HepG2 (cell line): ENCODE measurements around the gene PPP1CB. TPM values are rescaled to one million over a fixed set of nuclear protein-coding genes. Genes with fewer than 3 reads are reported as not detected.

Source experiments
- ATRX ChIP-seq: sonication (generic); formaldehyde crosslinking; IDR thresholded peaks from 2 replicates; pipeline ENCODE4 v1.4.0; 2020; ENCODE audit warnings: missing genetic modification reagents, borderline replicate concordance
- EP300 ChIP-seq, 3 experiments: sonication (generic) in 1 of 3; formaldehyde crosslinking in 1 of 3; IDR thresholded peaks; 2 replicates each; pipeline versions ENCODE4 v1.5.1 to v1.6.1; 2011 to 2020; ENCODE audit warnings: low read depth in 2 of 3, low read length in 2 of 3, borderline replicate concordance in 1 of 3, improper control_type of control experiment in 1 of 3, mild to moderate bottlenecking in 1 of 3, missing genetic modification reagents in 1 of 3, moderate library complexity in 1 of 3
- FOXA1 ChIP-seq, 2 experiments: fragments of 450-650 bp in 1 of 2; sonication (generic) in 1 of 2; formaldehyde crosslinking in 1 of 2; IDR thresholded peaks; 2 replicates each; pipeline versions ENCODE4 v1.4.0 to v1.6.1; 2016 to 2020; ENCODE audit warnings: missing genetic modification reagents in 1 of 2
- JUNB ChIP-seq: sonication (generic); formaldehyde crosslinking; IDR thresholded peaks from 2 replicates; pipeline ENCODE4 v1.8.0; 2022; ENCODE audit warnings: missing genetic modification reagents, mild to moderate bottlenecking, borderline replicate concordance
- NCOA1 ChIP-seq: sonication (generic); formaldehyde crosslinking; IDR thresholded peaks from 2 replicates; pipeline ENCODE4 v1.9.0; 2021; ENCODE audit warnings: missing genetic modification reagents
- SALL1 ChIP-seq: sonication (generic); formaldehyde crosslinking; IDR thresholded peaks from 2 replicates; pipeline ENCODE4 v1.8.0; 2022; ENCODE audit warnings: mild to moderate bottlenecking, missing genetic modification reagents
- U2AF2 ChIP-seq: fragments of 200-400 bp; formaldehyde crosslinking; IDR thresholded peaks from 2 replicates; pipeline ENCODE4 v1.6.1; 2017; ENCODE audit warnings: low read depth, mild to moderate bottlenecking, low read length
- ZNF224 ChIP-seq: sonication (generic); formaldehyde crosslinking; IDR thresholded peaks from 2 replicates; pipeline ENCODE4 v1.5.0; 2020; ENCODE audit warnings: mild to moderate bottlenecking, missing genetic modification reagents
- ZNF720 ChIP-seq: sonication (generic); formaldehyde crosslinking; IDR thresholded peaks from 2 replicates; pipeline ENCODE4 v1.4.0; 2020; ENCODE audit warnings: missing genetic modification reagents
- ZNF839 ChIP-seq: sonication (generic); formaldehyde crosslinking; IDR thresholded peaks from 2 replicates; pipeline ENCODE4 v1.4.0; 2020; ENCODE audit warnings: missing genetic modification reagents, mild to moderate bottlenecking, borderline replicate concordance
- ZSCAN12 ChIP-seq: sonication (generic); formaldehyde crosslinking; IDR thresholded peaks from 2 replicates; pipeline ENCODE4 v1.9.0; 2021; ENCODE audit warnings: mild to moderate bottlenecking, missing genetic modification reagents
- polyA plus RNA-seq, 8 experiments: library from polyadenylated mRNA; depleted of rRNA in 3 of 8; stranded (reverse) in 7 of 8; unstranded in 1 of 8; fragments of >200 nt; fragmentation: Illumina TruSeq in 4 of 8; extraction: Trizol in 4 of 8; gene quantifications; 2 replicates each; pipeline versions ENCODE4 v1.2.1 to v1.2.3, GENCODE V29; 2011 to 2016; ENCODE audit warnings: low read depth in 4 of 8, missing spikeins in 1 of 8, mixed read lengths in 1 of 8; ENCODE audit not compliant: insufficient read depth in 1 of 8
- total RNA-seq, 5 experiments: library from RNA; depleted of rRNA; stranded (reverse); fragments of >200 nt; fragmentation: Illumina TruSeq; extraction: Trizol; gene quantifications; 2 replicates each; pipeline ENCODE4 v1.2.3, GENCODE V29; 2016; ENCODE audit warnings: low read depth in 1 of 5
- TF ChIP-seq, protein P1 (sequence below): sonication (generic); formaldehyde crosslinking; IDR thresholded peaks from 2 replicates; pipeline ENCODE4 v1.8.1; 2023; ENCODE audit warnings: mild to moderate bottlenecking, missing genetic modification reagents, borderline replicate concordance
- TF ChIP-seq, protein P2 (sequence below): sonication (generic); formaldehyde crosslinking; IDR thresholded peaks from 2 replicates; pipeline ENCODE4 v1.4.0; 2020; ENCODE audit warnings: missing genetic modification reagents
- TF ChIP-seq, protein P3 (sequence below): sonication (generic); formaldehyde crosslinking; IDR thresholded peaks from 2 replicates; pipeline ENCODE4 v1.4.0; 2020; ENCODE audit warnings: low read depth, mild to moderate bottlenecking, missing genetic modification reagents
- TF ChIP-seq, protein P4 (sequence below): sonication (generic); formaldehyde crosslinking; IDR thresholded peaks from 2 replicates; pipeline ENCODE4 v1.5.0; 2020; ENCODE audit warnings: missing genetic modification reagents, mild to moderate bottlenecking, borderline replicate concordance
- TF ChIP-seq, protein P5 (sequence below): sonication (generic); formaldehyde crosslinking; IDR thresholded peaks from 2 replicates; pipeline ENCODE4 v1.4.0; 2020; ENCODE audit warnings: mild to moderate bottlenecking, missing genetic modification reagents
- TF ChIP-seq, protein P6 (sequence below): sonication (generic); formaldehyde crosslinking; IDR thresholded peaks from 2 replicates; pipeline ENCODE4 v1.8.0; 2022; ENCODE audit warnings: missing genetic modification reagents, mild to moderate bottlenecking, moderate library complexity, borderline replicate concordance

Gene PPP1CB
- total and polyA plus RNA-seq, 2 of the 13 experiments (the other 11 are each of a cell fraction or from before 2014, with no cell fraction given) = 46.9 to 109 TPM

DNA sequence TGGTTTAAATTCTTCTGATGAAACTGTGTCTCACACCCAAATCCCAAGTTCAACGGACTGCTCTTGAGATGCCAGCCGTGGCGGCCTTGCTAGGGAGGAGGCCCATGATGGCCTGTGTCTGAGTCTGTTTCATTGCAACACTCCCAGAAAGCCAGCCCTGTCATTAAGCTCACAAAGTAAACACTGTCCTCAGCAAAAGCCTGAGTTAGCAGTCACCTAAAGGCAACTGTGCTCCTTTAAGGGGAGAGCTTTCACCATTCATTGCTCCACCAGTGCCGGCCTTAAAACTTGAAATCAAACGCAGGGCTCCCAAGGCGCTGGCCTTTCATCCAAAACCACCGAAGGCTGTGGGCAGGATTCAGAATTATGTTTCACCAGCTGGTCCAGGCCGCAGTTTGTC, 42.5 kb upstream of the PPP1CB start (continued):
- TF ChIP-seq ZNF224 = no peak
- TF ChIP-seq, protein P1, sequence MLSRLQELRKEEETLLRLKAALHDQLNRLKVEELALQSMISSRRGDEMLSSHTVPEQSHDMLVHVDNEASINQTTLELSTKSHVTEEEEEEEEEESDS (CRISPR knock-in tag) = no peak
- no peak for TF ChIP-seq ZNF720
- TF ChIP-seq JUNB = no peak
- TF ChIP-seq, protein P2, sequence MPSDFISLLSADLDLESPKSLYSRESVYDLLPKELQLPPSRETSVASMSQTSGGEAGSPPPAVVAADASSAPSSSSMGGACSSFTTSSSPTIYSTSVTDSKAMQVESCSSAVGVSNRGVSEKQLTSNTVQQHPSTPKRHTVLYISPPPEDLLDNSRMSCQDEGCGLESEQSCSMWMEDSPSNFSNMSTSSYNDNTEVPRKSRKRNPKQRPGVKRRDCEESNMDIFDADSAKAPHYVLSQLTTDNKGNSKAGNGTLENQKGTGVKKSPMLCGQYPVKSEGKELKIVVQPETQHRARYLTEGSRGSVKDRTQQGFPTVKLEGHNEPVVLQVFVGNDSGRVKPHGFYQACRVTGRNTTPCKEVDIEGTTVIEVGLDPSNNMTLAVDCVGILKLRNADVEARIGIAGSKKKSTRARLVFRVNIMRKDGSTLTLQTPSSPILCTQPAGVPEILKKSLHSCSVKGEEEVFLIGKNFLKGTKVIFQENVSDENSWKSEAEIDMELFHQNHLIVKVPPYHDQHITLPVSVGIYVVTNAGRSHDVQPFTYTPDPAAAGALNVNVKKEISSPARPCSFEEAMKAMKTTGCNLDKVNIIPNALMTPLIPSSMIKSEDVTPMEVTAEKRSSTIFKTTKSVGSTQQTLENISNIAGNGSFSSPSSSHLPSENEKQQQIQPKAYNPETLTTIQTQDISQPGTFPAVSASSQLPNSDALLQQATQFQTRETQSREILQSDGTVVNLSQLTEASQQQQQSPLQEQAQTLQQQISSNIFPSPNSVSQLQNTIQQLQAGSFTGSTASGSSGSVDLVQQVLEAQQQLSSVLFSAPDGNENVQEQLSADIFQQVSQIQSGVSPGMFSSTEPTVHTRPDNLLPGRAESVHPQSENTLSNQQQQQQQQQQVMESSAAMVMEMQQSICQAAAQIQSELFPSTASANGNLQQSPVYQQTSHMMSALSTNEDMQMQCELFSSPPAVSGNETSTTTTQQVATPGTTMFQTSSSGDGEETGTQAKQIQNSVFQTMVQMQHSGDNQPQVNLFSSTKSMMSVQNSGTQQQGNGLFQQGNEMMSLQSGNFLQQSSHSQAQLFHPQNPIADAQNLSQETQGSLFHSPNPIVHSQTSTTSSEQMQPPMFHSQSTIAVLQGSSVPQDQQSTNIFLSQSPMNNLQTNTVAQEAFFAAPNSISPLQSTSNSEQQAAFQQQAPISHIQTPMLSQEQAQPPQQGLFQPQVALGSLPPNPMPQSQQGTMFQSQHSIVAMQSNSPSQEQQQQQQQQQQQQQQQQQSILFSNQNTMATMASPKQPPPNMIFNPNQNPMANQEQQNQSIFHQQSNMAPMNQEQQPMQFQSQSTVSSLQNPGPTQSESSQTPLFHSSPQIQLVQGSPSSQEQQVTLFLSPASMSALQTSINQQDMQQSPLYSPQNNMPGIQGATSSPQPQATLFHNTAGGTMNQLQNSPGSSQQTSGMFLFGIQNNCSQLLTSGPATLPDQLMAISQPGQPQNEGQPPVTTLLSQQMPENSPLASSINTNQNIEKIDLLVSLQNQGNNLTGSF = no peak
- TF ChIP-seq, protein P3, sequence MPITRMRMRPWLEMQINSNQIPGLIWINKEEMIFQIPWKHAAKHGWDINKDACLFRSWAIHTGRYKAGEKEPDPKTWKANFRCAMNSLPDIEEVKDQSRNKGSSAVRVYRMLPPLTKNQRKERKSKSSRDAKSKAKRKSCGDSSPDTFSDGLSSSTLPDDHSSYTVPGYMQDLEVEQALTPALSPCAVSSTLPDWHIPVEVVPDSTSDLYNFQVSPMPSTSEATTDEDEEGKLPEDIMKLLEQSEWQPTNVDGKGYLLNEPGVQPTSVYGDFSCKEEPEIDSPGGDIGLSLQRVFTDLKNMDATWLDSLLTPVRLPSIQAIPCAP (CRISPR knock-in tag) = no peak
- TF ChIP-seq EP300 (IDR thresholded peaks at IDR 0.05; ENCODE audit: low read depth in 2 of 2, low read length in 2 of 2) = no peak
- TF ChIP-seq EP300 (CRISPR knock-in tag; IDR thresholded peaks at IDR 0.05; ENCODE audit: borderline replicate concordance) = no peak
- no peak for TF ChIP-seq ZSCAN12 (CRISPR knock-in tag)
- TF ChIP-seq, protein P4, sequence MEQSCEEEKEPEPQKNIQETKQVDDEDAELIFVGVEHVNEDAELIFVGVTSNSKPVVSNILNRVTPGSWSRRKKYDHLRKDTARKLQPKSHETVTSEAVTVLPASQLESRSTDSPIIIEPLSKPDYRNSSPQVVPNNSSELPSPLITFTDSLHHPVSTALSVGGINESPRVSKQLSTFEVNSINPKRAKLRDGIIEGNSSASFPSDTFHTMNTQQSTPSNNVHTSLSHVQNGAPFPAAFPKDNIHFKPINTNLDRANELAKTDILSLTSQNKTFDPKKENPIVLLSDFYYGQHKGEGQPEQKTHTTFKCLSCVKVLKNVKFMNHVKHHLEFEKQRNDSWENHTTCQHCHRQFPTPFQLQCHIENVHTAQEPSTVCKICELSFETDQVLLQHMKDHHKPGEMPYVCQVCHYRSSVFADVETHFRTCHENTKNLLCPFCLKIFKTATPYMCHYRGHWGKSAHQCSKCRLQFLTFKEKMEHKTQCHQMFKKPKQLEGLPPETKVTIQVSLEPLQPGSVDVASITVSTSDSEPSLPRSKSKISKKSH (CRISPR knock-in tag) = no peak
- no peak for TF ChIP-seq ATRX (CRISPR knock-in tag)
- TF ChIP-seq ZNF839 (CRISPR knock-in tag) = no peak
- TF ChIP-seq, protein P5, sequence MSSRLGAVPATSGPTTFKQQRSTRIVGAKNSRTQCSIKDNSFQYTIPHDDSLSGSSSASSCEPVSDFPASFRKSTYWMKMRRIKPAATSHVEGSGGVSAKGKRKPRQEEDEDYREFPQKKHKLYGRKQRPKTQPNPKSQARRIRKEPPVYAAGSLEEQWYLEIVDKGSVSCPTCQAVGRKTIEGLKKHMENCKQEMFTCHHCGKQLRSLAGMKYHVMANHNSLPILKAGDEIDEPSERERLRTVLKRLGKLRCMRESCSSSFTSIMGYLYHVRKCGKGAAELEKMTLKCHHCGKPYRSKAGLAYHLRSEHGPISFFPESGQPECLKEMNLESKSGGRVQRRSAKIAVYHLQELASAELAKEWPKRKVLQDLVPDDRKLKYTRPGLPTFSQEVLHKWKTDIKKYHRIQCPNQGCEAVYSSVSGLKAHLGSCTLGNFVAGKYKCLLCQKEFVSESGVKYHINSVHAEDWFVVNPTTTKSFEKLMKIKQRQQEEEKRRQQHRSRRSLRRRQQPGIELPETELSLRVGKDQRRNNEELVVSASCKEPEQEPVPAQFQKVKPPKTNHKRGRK (CRISPR knock-in tag) = no peak
- no peak for TF ChIP-seq FOXA1 (IDR thresholded peaks at IDR 0.05)
- peak; percentile 94 for TF ChIP-seq FOXA1 (CRISPR knock-in tag; IDR thresholded peaks at IDR 0.05)
- TF ChIP-seq U2AF2 = no peak
- TF ChIP-seq, protein P6, sequence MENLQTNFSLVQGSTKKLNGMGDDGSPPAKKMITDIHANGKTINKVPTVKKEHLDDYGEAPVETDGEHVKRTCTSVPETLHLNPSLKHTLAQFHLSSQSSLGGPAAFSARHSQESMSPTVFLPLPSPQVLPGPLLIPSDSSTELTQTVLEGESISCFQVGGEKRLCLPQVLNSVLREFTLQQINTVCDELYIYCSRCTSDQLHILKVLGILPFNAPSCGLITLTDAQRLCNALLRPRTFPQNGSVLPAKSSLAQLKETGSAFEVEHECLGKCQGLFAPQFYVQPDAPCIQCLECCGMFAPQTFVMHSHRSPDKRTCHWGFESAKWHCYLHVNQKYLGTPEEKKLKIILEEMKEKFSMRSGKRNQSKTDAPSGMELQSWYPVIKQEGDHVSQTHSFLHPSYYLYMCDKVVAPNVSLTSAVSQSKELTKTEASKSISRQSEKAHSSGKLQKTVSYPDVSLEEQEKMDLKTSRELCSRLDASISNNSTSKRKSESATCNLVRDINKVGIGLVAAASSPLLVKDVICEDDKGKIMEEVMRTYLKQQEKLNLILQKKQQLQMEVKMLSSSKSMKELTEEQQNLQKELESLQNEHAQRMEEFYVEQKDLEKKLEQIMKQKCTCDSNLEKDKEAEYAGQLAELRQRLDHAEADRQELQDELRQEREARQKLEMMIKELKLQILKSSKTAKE (CRISPR knock-in tag) = peak; percentile 34; the same call in 1 of the 2 replicates
- TF ChIP-seq SALL1 (CRISPR knock-in tag) = 0 out of 2 replicates have a peak, but pooled peaks have one; percentile 21
- TF ChIP-seq NCOA1 (CRISPR knock-in tag) = no peak
